HL-60/S4 treated with phorbol 12-myristate 13-acetate at 8.2 ng/mL for 4 days and 3 days (cell line): ENCODE results near the gene ERRFI1.
"Not testable (repeated sequence)": the region's sequence is repeated elsewhere in the genome, so short reads cannot be mapped to it uniquely, and the experiment has no call there.

ENCODE experiments used
- in situ Hi-C: fragments of 300-500 bp; cut with MboI; formaldehyde crosslinking; loops from 2 replicates; pipeline ENCODE4 v1.15.0; 2022; ENCODE audit warnings: low sequenced_read_pairs

Gene ERRFI1, protein sequence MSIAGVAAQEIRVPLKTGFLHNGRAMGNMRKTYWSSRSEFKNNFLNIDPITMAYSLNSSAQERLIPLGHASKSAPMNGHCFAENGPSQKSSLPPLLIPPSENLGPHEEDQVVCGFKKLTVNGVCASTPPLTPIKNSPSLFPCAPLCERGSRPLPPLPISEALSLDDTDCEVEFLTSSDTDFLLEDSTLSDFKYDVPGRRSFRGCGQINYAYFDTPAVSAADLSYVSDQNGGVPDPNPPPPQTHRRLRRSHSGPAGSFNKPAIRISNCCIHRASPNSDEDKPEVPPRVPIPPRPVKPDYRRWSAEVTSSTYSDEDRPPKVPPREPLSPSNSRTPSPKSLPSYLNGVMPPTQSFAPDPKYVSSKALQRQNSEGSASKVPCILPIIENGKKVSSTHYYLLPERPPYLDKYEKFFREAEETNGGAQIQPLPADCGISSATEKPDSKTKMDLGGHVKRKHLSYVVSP

DNA sequence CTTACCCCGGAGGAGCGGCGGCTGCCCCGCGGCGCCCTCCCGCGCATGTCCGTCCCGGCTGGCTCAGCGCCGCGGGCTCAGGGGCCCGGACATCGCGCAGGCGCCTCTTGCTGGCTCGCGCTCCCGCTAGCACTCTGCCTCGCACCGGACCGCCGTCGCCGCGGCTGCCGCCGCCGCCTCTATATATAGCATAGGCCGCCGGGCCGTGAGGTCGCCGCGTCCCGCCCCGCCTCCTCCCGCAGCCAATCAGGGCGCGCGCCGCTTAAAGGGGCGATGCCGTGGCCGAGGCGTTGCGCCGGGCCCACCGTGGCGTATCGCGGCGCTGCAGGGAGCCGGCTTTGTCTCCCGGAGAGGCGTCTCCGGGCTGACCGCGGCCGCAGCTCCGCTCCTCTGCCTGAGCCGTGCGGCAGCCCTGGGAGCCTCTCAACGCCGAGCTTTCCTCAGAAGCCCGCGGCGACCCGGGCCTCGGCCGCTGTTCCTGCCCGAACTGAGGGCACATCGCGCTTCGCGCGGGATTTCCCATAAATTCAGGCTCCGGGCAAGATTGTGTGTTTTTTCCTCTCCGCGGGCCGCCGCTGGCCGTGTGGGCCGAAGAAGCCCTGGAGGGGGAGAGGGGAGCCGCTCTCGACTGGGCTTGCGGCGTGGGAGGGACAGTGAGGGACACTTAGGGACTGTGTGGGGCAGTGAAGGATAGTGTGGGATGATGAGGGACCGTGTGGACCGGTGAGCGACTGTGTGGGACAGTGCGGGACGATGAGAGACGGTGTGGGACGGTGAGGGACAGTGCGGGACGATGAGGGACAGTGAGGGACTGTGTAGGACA, at the start of gene ERRFI1:
ERRFI1 (minus strand) TSS at position 157 of the 823 bp plus-strand sequence. CDS start 10,690 bp downstream, outside the sequence.
- in situ Hi-C loops, result no loop called here

GRCh38 chr1:8075511-8076051, 49.5 kb upstream of the ERRFI1 start:
- in situ Hi-C loops, result no loop called here

GRCh38 chr1:8073112-8073855, 47.2 kb upstream of the ERRFI1 start:
- in situ Hi-C loops, result no loop called here

DNA sequence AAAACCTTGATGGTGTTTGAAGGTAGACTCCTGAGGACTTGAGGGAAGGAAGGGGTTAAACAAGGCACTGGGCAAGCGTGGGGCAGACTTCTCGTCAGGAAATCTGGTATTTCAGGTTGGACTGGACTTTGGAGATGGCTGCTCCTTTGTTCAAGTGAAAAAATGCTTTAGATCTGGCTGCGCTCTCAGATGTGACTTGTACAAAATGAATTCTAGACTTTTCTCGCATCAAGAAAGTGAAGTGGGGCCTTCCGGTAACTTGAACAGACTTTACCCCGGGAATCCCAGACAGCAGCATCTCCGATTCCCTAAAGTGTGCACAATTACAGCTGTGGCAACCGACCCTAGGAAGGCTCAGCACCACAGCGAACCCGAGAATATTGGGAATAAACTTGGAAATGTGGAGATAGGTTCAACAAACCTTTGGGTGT, 44.3 kb upstream of the ERRFI1 start:
- in situ Hi-C loops, result no loop called here

- in situ Hi-C loops, result not testable (repeated sequence)
Measured at GRCh38 chr1:8069614-8070320, 43.7 kb upstream of the ERRFI1 start.

GRCh38 chr1:8065369-8065768, 39.3 kb upstream of the ERRFI1 start:
- in situ Hi-C loops, result no loop called here

GRCh38 chr1:8063298-8064036, 37.4 kb upstream of the ERRFI1 start:
- in situ Hi-C loops, result no loop called here

GRCh38 chr1:8062861-8063260, 36.8 kb upstream of the ERRFI1 start:
- in situ Hi-C loops, result no loop called here

DNA sequence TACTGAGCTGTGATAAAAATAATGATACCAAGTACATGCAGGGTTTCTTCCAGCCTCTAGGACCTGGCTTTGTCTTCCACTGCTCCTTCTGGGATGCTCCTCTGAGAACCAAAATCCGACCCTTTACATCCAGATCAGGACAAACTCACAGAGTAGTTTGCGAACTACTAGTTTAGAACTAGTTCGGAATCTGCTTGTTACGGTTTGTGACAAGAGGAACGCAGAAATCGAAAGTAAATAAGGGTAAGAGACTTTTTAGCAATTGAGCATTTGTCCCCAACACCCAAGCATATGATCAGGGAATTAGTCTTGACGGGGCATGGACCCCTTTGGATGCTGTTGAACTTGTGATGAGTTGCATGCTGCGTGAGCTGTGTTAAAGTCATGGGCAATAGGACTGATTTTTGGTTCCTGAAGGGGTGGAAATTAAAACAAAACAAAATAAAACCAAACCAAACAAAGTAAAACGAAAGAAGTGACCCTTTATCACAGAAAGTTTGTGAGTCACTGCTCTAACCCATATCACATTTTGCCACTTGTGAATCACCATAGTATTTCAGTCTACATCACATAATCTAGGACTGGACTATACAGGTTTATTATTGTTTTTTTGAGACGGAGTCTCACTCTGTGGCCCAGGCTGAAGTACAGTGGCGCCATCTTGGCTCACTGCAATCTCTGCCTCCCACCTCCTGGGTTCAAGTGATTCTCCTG, 35.7 kb upstream of the ERRFI1 start:
- in situ Hi-C loops, result no loop called here

DNA sequence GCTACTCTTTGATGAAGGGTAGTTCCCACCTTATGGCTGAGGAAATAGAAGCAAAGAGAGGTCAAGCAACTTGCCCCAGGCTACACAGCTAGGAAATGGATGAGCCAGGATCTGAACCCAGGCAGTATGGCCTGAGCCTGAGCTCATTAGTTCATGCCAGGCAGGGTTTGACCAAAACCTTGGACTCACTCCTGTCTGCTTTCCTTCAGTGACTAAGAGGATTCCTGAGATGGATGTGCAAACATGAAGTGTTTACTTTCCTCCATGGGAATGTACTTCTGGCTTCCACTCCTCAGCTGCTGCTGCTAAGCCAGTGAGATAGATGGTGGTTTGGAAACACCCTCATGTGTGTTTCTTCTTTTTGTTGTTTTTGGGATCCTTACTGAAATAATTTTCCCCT, 35.1 kb upstream of the ERRFI1 start:
- in situ Hi-C loops, result no loop called here

DNA sequence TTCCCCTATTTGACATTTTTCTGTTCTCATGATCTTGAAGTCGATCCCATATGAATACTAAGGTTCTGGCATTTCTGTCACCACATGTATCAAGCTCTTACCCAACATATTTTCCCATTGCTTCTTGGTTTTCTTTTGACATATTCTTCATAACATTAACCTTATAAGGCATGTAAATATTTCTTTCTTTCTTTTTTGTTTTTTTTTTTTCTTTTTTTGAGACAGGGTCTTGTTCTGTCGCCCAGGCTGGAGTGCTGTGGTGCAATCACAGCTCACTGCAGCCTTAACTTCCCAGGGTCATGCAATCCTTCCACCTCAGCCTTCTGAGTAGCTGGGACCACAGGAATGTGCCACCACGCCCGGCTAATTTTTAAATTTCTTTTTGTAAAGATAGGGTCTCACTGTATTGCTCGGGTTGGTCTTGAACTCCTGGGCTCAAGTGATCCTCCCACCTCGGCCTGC, 33.1 kb upstream of the ERRFI1 start:
- in situ Hi-C loops, result no loop called here

GRCh38 chr1:8057779-8058178, 31.7 kb upstream of the ERRFI1 start:
- in situ Hi-C loops, result not testable (repeated sequence)

GRCh38 chr1:8055973-8056372, 29.9 kb upstream of the ERRFI1 start:
- in situ Hi-C loops, result no loop called here

GRCh38 chr1:8053878-8054567, 27.9 kb upstream of the ERRFI1 start:
- in situ Hi-C loops, result no loop called here

DNA sequence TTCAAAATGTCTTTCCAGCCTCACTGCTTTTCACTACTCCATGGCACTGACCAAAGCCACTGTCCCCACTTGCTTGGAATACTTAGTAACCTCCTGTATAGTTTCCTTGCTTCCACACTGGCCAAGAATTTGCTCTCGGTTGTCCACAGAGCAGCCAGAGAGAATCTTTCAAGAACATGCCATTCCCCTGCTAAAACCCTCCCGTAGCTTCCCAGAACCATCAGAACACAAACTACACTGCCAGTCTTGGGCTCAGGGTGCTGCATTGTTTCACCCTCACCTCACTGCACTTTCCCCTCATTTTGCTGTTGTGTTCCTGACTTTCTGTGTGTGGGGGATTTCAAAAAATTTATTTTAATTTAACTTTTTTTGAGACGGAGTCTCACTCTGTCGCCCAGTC, 25.5 kb upstream of the ERRFI1 start:
- in situ Hi-C loops, result no loop called here

DNA sequence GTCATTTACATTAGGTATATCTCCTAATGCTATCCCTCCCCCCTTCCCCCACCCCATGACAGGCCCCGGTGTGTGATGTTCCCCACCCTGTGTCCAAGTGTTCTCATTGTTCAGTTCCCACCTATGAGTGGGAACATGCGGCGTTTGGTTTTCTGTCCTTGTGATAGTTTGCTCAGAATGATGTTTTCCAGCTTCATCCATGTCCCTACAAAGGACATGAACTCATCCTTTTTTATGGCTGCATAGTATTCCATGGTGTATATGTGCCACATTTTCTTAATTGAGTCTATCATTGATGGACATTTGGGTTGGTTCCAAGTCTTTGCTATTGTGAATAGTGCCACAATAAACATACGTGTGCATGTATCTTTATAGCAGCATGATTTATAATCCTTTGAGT, 23.1 kb upstream of the ERRFI1 start:
- in situ Hi-C loops, result not testable (repeated sequence)

GRCh38 chr1:8047686-8048445, 21.8 kb upstream of the ERRFI1 start:
- in situ Hi-C loops, result no loop called here
